GF-D8 (cell line): ENCODE data around the gene CRYBA2.

Experiments used
- DNase-seq: peaks from one replicate; lab custom pipeline; 2025; lab: John Stamatoyannopoulos, UW

Gene CRYBA2

DNA sequence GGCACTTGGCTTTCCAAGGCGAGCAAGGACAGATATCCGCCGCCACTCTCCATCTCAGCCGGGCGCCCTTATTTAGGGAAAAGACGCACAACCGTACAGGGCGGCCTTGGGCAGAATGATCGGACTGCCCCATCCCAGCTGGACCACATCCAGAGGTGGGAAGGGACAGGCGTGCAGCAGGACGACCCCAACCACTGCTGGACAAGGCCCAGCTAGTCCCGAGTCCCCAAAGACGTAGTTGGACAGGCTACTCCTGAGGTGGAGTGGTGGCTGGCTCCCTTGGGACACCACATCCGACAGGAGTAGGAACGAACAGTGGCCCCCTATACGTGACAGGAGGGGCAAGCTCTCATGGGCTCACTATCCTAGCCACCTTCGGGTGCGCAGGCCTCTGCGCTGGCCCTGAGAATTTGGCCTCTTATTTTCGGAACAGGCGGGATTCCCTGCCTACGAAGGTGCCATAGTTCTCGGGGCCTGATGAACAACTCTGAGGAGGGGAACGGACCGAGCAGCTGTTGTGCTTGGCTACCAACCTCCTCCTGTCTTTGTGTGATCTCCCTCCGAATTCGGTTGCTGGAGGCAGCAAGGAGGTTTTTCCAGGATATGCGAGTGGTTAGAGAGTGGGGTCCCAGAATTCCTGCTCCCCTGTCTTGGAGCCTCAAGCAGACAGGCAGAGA lies 10.5 kb downstream of the CRYBA2 start:
- no peak for DNase-seq

GRCh38 chr2:218981881-218982585 lies 11.2 kb downstream of the CRYBA2 start:
- no peak for DNase-seq

- DNase-seq: no peak
Measured at GRCh38 chr2:218981390-218981880, 11.8 kb downstream of the CRYBA2 start.

GRCh38 chr2:218980735-218981389 lies 12.4 kb downstream of the CRYBA2 start:
- DNase-seq: no peak

GRCh38 chr2:218979846-218980734 lies 13.1 kb downstream of the CRYBA2 start:
- DNase-seq: peak; percentile 19

- DNase-seq: no peak
Measured at GRCh38 chr2:218975060-218975777, 18.0 kb downstream of the CRYBA2 start.

GRCh38 chr2:218970894-218971293 lies 22.3 kb downstream of the CRYBA2 start:
- no peak for DNase-seq

DNA sequence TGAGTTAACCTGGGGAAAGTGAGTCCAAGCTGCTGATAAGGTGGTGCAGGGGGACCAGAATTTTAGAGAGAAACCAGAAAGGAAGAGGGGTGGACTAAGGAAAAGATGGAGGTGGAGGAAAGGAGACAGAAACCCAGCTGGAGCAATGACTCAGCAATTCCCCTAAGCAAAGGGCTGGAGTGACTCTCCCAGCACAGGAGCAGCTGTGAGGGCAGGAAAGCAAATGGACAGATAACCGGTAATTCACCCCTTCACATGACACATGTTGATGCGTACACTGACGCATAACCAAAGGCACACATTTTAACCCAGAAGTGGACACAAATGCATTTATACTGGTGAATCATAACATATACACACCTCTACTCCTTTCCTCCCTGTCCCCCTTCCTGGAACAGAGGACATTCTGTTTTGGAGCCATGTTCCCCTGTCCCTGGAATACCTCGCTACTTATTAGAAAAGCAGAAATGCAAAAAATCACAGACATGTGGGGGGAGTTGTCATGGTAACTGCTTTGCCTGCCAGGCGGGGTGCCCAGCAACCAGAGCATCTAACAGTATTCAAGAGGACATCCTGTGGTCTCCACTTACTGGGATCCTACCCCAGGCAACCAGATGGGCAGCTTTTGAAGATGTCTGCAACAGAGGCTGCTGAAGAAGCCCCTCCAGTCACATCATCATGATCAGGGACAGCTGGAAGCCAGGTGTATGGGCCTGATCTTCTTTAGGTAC lies 29.0 kb downstream of the CRYBA2 start:
- DNase-seq: no peak

DNA sequence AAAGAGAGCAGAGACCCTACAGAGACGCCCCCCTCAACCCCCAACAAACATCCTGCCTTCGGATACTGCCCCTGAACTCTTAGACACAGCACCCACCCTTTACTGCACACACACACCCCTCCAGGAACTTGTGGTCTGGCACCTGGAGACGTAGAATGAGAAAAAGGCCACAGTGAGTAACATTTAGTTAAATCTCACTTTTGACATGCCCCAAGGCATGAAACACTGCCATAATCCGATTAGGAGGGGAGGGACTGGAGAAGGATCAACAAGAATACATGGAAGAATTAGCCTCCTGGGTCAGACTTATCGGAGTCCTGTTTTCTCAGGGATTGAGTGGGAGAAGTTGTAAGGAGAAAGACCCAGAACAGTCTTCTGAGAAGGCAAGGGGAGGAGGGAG lies 29.6 kb downstream of the CRYBA2 start:
- DNase-seq: no peak

GRCh38 chr2:218962859-218963492 lies 30.2 kb downstream of the CRYBA2 start:
- no peak for DNase-seq

DNA sequence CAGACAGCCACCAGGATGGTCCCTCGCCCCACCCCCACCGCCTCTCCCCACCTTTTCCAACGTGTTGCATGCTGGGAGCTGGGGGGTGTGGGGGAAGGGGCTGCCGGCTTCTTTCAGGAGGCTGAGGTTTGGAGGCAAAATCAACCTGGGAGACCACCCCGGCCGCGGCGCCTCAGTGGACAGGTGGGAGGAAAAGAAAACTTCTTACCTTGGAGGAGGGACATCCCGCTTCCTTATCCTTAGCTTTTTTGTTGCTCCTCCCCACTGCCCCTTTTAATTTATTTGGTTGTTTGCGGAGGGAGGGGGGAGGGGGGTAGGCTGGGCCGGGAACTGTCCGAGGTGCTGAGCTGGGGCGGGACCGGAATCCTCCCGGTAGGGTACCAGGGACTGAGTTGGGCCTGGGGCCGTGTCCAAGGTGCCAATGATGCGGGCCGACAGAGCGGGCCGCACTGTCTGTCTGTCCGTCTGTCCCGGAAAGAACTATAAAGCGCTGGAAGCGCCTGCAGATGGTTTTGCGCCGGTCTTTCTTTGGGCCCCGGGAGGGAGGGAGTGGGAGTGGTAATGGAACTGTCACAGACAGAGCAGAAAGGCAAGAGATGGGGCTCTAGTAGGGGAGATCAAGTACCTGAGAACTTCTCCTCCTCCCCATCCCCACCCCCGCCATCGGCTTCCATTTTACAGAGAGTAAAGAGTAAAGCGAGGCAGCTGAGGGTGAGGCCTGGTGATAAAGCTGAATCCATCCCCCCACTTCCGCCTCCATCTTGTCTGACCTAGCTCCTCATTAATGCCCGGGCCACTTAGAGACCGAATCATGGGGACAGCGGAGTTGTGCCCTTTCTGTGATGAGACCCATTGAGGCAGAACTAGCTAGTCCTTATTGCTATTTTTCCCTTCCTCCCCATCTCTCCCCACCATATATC lies 31.3 kb downstream of the CRYBA2 start:
- no peak for DNase-seq

DNA sequence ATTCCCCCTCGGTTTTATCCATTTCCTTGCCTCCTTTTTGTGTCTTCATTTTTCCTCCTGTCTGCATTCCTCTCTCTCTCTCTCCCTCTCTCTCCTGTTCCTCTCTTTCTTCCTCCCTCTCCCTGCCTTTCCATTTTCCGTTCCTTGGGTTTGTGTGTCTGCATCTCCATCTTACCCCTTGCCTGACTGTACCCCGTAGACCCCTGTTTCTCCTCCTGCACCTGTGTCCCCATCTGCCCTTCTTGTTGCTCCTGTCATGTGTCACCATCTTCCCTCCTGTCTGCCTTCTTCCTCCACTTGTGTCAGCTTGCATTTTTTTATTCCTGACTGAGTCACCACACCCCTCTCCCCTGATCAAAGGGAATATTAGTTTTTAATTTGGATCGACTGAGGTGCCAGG lies 32.0 kb downstream of the CRYBA2 start:
- DNase-seq: no peak

GRCh38 chr2:218960309-218961165 lies 32.7 kb downstream of the CRYBA2 start:
- no peak for DNase-seq

- no peak for DNase-seq
Measured at GRCh38 chr2:218959761-218960308, 33.4 kb downstream of the CRYBA2 start.

DNA sequence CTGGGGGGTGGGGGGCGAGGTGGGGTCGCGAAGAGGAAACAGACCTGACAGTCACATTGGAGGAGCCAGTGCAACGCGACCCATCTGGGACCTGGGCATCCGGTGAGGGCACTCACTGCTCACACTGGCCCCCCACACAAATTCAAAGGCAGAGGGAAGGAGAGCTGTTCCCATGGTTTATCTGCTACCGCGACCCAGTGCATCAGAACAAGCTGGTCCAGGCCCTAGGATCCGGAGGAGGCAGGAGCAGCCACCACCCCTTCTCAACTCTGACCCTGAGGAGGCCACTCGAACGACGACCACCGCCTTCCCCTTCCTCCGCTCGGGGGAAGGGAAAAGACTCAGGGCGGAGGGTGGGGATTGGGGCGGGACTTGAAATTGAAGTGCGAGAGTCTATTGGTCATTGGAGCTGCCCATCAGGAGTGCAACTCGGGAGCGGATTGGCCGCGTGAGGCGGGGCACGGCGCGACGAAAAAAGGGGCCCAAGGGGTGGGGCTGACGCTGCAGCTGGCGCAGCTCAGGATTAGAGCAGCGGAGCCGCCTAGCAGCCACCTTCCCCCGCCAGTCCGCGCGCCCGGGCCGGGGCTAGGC lies 34.0 kb downstream of the CRYBA2 start, which contains the start of gene CDK5R2:
TSS of gene CDK5R2 (plus strand) at position 526 of the 591 bp plus-strand sequence. CDS start 155 bp downstream, outside the sequence.
- DNase-seq: no peak

DNA sequence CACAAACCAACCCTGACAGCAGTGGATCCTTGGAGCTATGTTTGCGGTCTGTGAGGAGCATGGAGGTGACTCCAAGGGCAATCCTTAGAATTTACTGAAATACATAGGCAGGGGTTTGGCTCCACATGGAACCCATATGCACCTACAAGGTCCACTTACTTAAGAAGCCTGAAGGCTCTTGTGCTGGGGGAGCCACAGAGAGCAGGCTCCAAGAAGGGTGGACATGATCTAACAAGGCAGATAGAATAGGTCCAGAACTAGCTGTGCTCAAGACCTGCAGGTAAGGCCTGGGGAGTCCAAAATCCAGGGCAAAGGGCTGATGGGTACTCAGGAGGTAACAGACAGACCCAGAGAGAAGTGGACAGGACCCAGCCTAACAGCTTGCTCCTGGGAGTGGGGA lies 34.9 kb downstream of the CRYBA2 start:
- DNase-seq: no peak

DNA sequence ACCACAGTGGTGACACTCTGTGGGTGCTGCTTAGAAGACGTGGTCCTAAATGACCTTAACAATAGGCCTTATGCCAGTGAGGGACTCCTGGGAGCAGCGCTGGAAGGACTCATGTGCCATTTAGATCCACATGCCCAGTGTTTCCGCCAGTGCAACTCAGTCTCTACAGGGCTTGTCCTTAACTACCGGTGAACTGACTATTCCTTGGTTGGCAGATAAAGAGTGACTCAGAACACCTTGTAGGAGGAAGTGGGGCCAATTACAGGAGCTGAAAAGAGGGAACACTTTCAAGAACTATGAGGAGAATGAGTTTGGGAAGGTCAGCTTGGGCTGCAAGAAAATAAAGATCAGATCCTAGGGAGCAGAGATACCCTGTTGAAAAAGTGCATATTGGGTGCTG lies 35.6 kb downstream of the CRYBA2 start:
- no peak for DNase-seq
